PC-3 (cell line): ENCODE measurements around the gene ERGIC1.

Experiments used
- CTCF ChIP-seq: fragments of 300-600 bp; sonication (generic); conservative IDR thresholded peaks from 2 replicates; pipeline ENCODE4 v1.5.1; 2017; ENCODE audit warnings: antibody characterized with exemption, low read depth, mild to moderate bottlenecking, low read length
- EZH2 ChIP-seq: fragments of 300-600 bp; sonication (generic); IDR thresholded peaks from one replicate; pipeline ENCODE4 v1.6.1; 2017; ENCODE audit warnings: antibody characterized with exemption, mild to moderate bottlenecking, low read length; ENCODE audit not compliant: unreplicated experiment
- EZH2phosphoT487 ChIP-seq: fragments of 300-600 bp; sonication (generic); IDR thresholded peaks from 2 replicates; pipeline ENCODE4 v1.6.1; 2018; ENCODE audit warnings: mild to moderate bottlenecking, antibody characterized with exemption, low read length, borderline replicate concordance

GRCh38 chr5:172819569-172819968 is 14.5 kb upstream of the ERGIC1 start:
- TF ChIP-seq CTCF (no peak), EZH2 (no peak), EZH2phosphoT487 (no peak)
